Measurements from ENCODE around the gene SPATA24.

The SPATA24 gene

GRCh38 chr5:139381837-139382761 lies 21.8 kb downstream of the SPATA24 start:
- DNase-seq (ENCODE audit: low read depth), result no peak
- H3K4me3 ChIP-seq (ENCODE audit: low read depth, low read length), result no peak overlapping the region
- TF ChIP-seq CTCF (conservative IDR thresholded peaks at IDR 0.05; ENCODE audit: low read depth, low read length), result no peak

- no peak overlapping the region for H3K4me3 ChIP-seq (ENCODE audit: low read depth, low read length)
- DNase-seq (ENCODE audit: low read depth), result no peak
- no peak for TF ChIP-seq CTCF (conservative IDR thresholded peaks at IDR 0.05; ENCODE audit: low read depth, low read length)
Observed at GRCh38 chr5:139379626-139380449, 24.1 kb downstream of the SPATA24 start.

- no peak for TF ChIP-seq CTCF (conservative IDR thresholded peaks at IDR 0.05; ENCODE audit: low read depth, low read length)
- no peak for DNase-seq (ENCODE audit: low read depth)
- H3K4me3 ChIP-seq (ENCODE audit: low read depth, low read length), result no peak overlapping the region
Observed at GRCh38 chr5:139378941-139379361, 24.9 kb downstream of the SPATA24 start.

GRCh38 chr5:139378101-139378825 lies 25.6 kb downstream of the SPATA24 start:
- DNase-seq (ENCODE audit: low read depth), result no peak
- no peak overlapping the region for H3K4me3 ChIP-seq (ENCODE audit: low read depth, low read length)
- TF ChIP-seq CTCF (conservative IDR thresholded peaks at IDR 0.05; ENCODE audit: low read depth, low read length), result no peak

- no peak overlapping the region for H3K4me3 ChIP-seq (ENCODE audit: low read depth, low read length)
- TF ChIP-seq CTCF (conservative IDR thresholded peaks at IDR 0.05; ENCODE audit: low read depth, low read length), result no peak
- no peak for DNase-seq (ENCODE audit: low read depth)
Observed at GRCh38 chr5:139377226-139377625, 26.7 kb downstream of the SPATA24 start.

GRCh38 chr5:139376364-139376763 lies 27.5 kb downstream of the SPATA24 start:
- no peak for DNase-seq (ENCODE audit: low read depth)
- H3K4me3 ChIP-seq (ENCODE audit: low read depth, low read length), result no peak overlapping the region
- no peak for TF ChIP-seq CTCF (conservative IDR thresholded peaks at IDR 0.05; ENCODE audit: low read depth, low read length)
